NCI-H1417 treated with DMSO at 0.1 percent for 48 hours (cell line): ENCODE measurements around the gene FGF12.
"Not testable (repeated sequence)": the region's sequence is repeated elsewhere in the genome, so short reads cannot be mapped to it uniquely, and the experiment has no call there.

Experiments
- DNase-seq: peaks from one replicate; lab custom pipeline; 2025; lab: John Stamatoyannopoulos, UW

The FGF12 gene

GRCh38 chr3:192727032-192727847 is at the start of gene FGF12:
TSS of gene FGF12 (minus strand) at chr3:192727541.
- peak; percentile 54 for DNase-seq

GRCh38 chr3:192774341-192774740 is 47.0 kb upstream of the FGF12 start:
- not testable (repeated sequence) for DNase-seq

DNA sequence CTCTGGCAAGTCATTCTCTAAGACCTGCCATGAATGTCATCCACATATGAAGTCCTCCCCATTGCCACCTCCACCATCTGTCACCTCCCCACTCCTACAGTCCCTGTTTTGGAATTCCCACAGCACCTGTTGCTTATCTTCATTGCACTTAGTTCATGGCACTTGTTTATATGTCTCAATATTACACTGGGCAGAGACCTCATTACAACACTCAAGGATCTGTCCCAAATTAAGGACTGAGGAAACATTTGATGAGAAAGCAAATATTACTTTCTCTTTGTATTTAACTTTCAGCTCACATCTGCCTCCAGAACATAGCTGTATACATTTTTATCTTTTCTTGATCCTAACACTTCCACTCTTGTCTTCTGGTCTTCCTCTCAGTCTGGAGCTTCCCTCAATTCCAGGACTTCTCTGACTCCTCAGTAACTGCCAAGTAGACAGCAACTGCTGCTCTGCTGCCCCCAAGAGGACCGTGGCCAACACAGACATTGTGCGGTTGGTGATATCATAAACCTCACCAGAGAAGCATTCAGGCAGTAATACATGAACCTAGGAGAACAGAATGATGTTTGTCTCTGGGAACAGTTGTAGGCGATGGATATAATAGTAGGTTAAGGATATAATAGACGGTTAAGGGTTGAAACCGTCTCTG is 45.0 kb upstream of the FGF12 start:
- no peak for DNase-seq

DNA sequence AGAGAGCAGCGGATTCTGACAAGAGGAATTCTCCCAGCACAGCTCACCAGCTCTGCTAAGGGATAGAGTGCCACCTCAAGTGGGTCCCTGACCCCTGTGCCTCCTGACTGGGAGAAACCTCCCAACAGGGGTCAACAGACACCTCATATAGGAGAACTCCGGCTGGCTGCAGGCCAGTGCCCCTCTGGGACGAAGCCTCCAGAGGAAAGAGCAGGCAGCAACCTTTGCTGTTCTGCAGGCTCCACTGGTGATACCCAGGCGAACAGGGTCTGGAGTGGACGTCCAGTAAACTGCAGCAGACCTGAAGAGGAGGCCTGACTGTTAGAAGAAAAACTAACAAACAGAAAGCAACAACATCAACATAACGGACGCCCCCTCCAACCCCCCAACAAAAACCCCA is 31.3 kb upstream of the FGF12 start:
- DNase-seq: no peak

GRCh38 chr3:192751148-192751547 is 23.8 kb upstream of the FGF12 start:
- no peak for DNase-seq

GRCh38 chr3:192750201-192750600 is 22.9 kb upstream of the FGF12 start:
- no peak for DNase-seq

DNA sequence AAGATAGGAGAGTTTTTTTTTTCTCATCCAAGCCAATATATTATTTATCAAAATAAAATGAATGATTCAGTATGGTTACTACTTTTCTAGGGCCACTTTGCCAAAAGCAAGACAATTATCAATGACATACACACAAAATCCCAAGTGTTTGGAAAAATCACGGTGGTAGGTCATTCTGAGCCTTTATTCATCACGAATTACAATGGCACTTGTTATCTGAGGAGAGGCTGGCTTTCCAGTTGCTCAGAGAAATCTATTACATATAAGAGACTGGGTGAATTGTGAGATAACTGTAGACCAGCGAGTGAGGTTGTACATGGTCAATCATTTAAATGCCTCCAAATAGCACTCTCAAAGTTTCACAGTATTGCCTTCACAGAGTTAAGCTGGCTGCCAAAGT is 20.4 kb upstream of the FGF12 start:
- DNase-seq: no peak

- no peak for DNase-seq
These were observed 19.8 kb upstream of the FGF12 start for GRCh38 chr3:192747145-192747544.

- no peak for DNase-seq
These were observed 17.8 kb upstream of the FGF12 start for GRCh38 chr3:192745150-192745549.

DNA sequence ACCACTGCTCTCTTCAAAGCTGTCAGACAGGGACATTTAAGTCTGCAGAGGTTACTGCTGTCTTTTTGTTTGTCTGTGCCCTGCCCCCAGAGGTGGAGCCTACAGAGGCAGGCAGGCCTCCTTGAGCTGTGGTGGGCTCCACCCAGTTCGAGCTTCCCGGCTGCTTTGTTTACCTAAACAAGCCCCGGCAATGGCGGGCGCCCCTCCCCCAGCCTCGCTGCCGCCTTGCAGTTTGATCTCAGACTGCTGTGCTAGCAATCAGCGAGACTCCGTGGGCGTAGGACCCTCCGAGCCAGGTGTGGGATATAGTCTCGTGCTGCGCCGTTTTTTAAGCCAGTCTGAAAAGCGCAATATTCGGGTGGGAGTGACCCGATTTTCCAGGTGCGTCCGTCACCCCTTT is 17.3 kb upstream of the FGF12 start:
- DNase-seq: not testable (repeated sequence)

GRCh38 chr3:192737506-192737905 is 10.2 kb upstream of the FGF12 start:
- no peak for DNase-seq

GRCh38 chr3:192731233-192731632 is 3.9 kb upstream of the FGF12 start:
- DNase-seq: no peak

DNA sequence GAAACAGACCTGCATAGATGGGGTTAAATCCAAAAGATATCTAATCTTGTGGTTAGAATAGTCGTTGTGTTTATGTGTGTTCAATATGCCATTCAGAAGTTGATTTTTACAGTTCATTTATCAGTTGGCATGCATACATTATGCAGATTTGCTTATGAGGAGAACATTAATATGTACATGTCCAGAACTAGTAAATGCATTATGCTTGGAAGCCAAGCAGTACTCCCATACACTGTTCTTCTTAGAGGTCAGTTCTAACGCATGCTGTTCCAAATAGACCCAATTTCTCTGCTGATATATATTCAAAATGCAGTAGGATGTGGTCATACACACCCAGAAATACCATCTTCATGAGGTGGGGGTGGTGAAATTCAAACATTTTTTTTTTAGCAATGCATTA is 956 bp downstream of the FGF12 start:
- DNase-seq: no peak

DNA sequence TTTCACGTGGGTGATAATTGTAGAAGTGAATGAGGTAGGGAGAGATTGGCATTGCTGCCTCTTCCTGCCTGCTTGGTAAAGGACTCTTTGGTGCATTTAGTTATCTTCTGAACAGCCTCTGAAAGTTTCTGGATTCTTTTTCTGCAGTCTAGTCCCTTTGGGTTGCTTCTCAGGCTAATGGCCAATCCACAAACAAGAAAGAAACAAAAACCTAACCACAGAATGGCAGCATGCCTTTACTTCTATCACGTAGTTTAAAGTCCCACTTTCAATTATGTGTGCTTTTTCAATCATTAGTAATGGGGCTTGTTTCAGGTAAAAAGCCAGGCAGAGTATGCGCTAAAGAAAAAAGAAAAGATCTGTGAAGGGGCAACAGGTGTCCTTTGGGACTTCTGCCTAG is 7.4 kb downstream of the FGF12 start:
- no peak for DNase-seq

GRCh38 chr3:192718156-192718555 is 9.2 kb downstream of the FGF12 start:
- no peak for DNase-seq

GRCh38 chr3:192715126-192715525 is 12.2 kb downstream of the FGF12 start:
- no peak for DNase-seq

DNA sequence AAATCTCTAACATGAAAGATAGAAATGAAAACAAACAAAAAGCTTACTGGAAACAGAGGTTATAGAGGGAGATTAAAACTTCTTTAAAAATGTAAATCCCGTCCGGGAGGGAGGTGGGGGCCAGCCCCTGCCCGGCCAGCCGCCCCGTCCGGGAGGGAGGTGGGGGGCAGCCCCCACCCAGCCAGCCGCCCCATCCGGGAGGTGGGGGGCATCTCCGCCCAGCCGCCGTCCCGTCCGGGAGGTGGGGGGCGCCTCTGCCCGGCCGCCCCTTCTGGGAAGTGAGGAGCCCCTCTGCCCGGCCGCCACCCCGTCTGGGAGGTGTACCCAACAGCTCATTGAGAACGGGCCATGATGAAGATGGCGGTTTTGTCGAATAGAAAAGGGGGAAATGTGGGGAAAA is 16.2 kb downstream of the FGF12 start:
- not testable (repeated sequence) for DNase-seq

DNA sequence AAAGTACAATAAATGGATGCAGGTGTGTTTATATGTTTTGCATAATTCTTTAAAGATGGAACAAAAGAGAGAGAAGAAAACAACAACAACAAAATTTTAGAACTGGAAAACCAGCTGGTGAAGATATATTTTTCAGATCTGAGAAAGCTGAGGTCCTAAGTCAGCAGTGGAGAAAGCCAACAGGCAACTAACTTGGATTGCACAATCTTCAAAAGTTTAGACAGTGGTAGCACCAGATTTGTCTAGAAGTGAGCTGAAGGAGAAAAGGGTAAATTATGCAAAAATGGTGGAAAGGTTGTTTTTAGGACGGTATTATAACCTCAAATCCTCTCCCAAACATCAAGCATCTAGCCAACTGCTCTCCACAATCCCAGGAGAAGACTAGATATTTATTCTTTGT is 17.0 kb downstream of the FGF12 start:
- DNase-seq: no peak

DNA sequence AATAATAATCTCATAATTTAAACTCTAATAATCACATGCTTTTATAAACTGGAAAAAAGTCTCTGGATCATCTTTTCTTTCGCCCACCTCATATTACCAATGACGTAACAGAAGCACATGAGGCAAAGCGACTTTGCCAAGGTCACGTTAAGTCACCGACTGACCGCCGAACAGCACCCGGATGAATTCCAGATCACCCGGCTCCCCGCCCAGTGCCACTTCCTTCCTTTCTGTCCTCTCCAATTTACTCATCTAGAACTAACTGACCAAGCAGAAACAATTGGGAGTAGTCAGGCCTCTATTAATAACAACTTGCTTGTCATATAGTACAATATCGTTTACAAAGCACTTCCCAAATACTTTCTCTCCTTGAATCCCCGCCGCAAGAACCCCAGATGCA is 21.1 kb downstream of the FGF12 start:
- DNase-seq: no peak

- no peak for DNase-seq
These were observed 26.5 kb downstream of the FGF12 start for GRCh38 chr3:192700885-192701284.

DNA sequence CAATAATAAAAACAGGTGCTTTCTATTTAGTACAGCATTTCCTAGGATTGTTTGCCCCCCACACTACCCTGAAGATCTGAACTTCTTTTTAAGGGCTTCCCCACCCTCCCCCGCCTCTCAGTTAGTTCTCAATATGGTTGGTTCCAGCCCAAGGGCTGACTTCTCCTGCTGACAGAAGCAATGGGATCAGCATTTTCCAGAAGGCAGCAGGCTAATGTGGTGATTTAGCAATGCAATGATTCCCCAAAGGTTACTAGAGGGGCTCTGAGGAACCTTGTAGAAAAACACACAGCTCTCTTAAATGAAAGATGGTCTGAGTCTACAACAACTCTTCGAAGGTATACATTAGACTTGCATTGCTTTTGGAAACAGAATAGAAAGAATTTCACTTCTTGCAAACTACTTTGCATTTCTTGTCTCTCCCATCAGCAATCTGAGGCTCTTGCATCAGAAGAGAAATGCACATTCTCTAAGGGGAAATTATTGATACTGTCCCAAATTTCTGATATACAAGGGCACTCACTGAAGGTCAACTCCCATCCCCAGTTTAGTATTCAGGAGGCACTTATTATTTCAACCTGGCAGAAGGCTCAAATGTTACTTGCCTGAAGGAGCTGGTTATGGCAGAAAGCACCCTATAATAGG is 30.3 kb downstream of the FGF12 start:
- DNase-seq: no peak

- DNase-seq: no peak
These were observed 39.7 kb downstream of the FGF12 start for GRCh38 chr3:192687488-192688152.

DNA sequence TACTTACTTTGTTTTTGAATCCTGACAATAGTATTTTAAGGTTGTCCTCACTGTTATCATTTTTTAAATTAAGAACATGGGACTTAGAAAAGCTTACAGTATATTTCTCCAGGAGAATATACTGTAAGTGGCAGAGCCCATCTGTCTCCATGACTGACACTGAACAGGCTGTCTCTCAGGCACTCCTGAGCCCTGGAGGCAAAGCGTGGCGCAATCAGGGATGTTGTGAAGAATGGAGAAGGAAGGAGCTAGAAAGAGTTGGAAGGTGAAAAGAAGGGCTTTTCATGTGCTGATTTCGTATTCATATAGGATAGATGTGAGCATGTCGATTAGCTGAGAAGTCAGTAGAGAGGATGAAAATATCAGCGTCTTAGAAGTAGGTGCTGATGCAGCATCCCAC is 41.5 kb downstream of the FGF12 start:
- DNase-seq: no peak
